HUDEP-2 (cell line): ENCODE measurements around the gene FBXL15.

Experiments used
- DNase-seq, 76 experiments: peaks; one replicate each; lab custom pipeline; 2025; ENCODE audit not compliant: unreplicated experiment in 76 of 76; lab: John Stamatoyannopoulos, UW

Gene FBXL15, protein sequence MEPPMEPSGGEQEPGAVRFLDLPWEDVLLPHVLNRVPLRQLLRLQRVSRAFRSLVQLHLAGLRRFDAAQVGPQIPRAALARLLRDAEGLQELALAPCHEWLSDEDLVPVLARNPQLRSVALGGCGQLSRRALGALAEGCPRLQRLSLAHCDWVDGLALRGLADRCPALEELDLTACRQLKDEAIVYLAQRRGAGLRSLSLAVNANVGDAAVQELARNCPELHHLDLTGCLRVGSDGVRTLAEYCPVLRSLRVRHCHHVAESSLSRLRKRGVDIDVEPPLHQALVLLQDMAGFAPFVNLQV

DNA sequence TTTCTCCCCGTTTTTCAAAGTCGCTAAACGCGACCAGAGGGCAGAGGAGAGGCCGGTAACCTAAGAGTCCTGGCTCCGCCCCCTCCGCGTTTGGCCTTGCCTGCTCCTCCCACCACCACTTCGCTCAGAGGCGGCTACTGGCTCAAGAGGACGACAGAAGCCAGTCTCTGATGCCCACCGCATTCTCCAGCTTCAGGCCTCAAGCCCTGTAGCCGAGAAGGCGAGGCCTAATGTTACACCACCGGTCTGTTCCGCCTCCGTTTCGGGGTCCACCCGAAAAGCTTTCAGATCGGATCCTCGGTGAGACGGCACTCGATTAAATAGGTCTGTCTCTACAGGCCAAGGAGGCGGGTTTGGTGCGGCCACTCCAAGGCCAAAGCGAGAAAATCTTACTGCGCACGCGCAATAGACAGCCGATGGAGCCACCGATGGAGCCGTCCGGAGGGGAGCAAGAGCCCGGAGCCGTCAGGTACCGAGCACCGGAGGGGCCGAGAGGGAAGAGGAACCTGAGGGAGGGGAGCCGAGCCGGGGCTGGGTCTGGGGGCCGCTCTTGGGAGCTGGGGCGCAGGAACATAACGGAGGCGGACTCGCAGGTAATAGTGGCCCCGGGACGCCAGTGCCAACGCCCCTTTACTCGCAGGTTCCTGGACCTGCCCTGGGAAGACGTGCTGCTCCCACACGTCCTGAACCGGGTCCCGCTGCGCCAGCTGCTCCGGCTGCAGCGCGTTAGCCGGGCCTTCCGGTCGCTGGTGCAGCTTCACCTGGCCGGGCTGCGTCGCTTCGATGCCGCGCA, at the start of gene FBXL15:
TSS of gene FBXL15 (plus strand) at position 123 of the 793 bp plus-strand sequence. CDS start at position 417, 294 bp downstream.
- peak; percentile 20 to 99 (median 92) for DNase-seq

DNA sequence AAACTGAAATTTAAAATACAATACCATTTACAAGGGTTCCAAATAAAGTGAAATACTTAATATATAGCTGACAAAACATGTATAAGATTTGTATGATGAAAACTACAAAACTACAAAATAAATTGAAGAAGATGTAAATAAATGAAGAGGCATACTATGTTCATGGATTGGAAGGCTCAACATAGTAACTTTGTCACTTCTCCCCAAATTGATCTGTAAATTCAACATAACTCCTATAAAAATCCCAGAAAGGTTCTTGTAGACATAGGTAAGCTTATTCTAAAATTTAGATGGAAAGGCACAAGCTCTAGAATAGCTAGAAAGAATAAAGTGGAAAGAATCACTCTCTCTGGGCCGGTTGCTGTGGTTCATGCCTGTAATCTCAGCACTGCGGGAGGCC, 49.3 kb upstream of the FBXL15 start:
- no peak for DNase-seq

DNA sequence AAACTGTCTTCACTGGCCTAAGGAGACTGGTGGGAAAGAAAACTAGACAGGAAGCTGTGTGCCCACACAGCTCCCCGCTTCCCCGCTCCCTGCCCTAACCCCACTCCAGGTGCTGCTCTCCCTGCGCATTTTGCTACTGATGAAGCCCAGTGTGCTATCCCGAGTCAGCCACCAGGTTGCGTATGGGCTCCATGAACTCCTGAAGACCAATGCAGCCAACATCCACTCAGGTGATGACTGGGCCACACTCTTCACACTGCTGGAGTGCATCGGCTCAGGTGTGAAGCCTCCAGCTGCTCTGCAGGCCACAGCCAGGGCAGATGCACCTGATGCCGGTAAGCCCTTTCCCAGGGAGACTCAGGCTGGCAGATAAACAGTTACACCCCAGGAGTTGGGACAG, 45.4 kb upstream of the FBXL15 start:
- peak in 1 of 76 experiments; percentile 2 for DNase-seq

DNA sequence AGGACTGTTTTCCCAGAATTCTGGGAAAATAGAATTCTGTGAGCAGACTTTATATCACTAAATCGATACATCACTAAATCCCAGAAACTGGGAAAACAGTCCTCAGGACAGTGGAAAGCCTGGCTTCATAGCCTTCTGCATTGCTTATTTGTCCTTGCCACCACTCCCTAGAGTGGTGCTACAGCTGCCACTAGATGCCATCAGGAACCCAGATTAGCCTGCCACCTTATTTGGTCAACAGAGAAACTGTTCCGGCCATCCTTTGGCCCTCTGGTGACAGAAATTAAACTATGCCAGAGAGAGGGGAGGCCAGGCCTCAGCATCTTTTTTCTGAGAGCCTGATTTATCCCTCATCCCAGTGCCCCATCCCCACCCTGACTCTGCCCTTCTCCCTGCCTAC, 44.8 kb upstream of the FBXL15 start:
- DNase-seq = no peak

DNA sequence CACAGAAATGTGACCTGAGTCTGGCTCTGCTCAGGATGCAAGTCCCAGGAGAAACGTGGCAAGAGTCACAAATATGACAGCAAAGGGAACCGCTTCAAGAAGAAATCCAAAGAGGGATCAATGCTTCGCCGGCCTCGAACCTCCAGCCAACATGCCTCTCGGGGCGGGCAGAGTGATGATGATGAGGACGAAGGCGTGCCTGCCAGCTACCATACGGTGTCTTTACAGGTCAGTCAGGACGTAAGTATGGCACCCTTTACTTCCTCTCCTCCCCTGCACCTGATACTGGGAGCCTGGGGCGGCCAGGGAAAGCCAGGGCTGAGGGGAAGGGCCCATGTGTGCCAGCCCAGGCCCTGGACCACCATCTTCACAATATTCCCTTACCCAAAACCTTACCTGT, 43.7 kb upstream of the FBXL15 start:
- no peak for DNase-seq

DNA sequence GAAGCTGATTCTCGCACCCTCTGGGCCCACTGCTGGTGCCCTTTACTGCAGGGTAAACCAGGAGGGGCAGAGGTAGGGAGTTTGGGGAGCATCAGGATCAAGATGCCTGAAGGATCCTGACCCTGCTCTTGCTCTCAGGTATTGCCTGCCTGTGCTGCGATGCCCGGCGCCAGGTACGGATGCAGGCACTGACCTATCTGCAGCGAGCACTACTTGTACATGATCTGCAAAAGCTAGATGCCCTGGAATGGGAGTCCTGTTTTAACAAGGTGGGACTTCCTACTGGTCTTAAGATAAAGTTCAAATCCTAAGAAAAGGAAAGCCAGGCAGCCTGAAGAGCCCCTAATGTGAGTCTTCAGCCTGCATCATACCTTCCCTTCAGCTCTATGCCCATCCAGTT, 41.3 kb upstream of the FBXL15 start:
- no peak for DNase-seq

DNA sequence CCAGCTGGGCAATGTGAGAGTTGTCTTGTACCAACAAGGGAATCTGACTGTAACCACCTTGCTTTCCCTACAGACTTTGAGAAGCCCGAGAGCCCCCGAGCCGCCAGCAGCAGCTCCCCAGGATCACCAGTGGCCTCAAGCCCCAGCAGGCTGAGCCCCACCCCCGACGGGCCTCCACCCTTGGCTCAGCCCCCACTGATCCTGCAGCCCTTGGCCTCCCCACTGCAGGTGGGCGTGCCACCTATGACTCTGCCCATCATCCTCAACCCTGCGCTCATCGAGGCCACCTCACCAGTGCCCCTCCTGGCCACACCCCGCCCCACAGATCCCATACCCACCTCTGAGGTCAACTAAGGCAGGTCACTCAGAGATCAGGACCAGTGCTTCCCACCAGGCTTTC, 38.7 kb upstream of the FBXL15 start:
- no peak for DNase-seq

DNA sequence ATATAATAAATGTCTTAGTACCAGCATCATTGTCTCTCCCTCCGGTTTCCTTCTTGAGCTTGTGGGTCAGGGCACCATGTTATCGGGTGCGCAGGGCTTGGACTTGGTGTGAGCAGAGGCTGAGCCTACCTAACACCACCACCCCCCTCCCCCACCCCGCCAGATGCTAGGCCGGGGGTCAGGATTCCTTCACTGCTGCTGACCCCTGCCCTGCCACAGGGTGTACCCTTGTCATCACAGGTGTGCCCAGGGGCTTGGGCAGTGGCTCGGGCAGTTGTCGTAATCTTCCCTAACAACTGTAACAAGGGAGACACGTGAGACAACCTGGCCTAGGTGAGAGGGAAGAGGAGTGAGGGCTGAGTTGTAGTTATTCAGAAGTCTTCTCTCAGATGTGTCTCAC, 37.8 kb upstream of the FBXL15 start:
- DNase-seq = no peak

DNA sequence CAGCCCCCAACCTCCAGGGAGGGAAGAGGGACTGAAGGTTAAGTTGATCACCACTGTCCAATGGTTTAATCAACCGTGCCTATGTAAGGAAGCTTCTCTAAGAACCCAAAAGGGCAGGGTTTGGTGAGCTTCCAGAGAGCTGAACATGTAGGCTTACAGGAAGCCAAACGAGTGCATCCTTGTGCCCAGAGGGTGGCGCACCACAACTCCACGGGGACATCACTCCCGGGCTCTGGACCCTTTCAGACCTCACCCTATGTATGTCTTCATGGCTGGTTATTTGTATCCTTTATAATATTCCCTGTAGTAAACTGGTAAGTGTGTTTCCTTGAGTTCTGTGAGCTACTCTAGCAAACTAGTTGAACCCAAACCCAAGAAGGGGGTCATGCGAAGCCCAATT, 36.6 kb upstream of the FBXL15 start:
- DNase-seq = peak in 6 of 76 experiments; percentile 6 to 15 (median 8)

DNA sequence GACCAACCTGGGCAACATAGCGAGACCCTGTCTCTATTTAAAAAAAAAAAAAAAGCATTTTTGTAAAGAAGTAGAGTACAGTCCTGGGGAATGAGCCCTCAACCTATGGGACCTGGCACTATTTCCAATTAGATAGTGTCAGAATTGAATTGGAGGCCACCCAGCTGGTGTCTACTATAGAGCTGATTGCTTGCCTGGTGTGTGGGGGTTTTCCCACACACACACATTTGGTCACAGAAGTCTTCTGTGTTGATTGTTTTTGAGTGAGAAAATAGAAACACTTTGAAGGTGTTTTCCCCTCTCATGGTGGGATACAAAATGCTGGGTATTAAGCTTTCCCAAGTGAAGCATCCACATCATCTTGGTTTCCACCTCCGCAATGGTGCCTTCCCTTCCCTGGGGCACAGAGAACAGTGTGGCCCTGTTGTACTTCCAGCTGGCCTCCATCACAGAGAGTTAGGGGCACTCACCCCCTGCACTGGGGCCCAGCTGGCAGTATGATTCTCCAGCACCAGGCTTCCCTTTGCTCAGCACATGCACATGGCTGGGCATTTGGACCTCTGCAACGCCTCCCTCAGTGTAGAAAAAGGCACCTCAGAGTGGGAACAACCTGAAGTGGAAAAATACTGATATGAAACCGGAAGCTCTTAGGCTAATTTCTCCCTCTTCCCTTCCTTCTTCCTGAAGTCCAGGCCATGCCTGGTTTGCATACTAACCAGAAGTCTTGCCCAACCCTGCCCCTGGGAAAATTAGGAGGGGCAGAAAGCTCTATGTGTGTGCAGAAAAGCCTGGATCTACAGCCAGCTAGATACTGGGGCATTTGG, 35.8 kb upstream of the FBXL15 start:
- DNase-seq = no peak

DNA sequence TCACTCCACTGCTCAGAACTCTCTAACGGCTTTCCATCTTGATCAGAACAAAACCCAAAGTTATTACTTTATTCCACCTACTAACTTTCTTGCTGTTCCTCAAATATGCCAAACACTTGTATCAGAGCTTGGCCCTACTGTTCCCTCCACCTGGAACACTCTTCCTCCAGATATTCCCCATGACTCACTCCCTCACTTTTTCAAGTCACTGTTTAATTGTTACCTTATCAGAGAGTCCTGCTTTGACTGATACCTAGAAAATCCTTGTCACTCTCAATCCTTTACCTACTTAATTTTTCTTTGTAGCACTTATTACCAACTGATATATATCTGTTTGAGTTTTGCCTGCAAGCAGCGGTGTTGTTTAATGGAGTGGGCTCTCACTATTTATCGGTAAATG, 30.7 kb upstream of the FBXL15 start:
- no peak for DNase-seq

DNA sequence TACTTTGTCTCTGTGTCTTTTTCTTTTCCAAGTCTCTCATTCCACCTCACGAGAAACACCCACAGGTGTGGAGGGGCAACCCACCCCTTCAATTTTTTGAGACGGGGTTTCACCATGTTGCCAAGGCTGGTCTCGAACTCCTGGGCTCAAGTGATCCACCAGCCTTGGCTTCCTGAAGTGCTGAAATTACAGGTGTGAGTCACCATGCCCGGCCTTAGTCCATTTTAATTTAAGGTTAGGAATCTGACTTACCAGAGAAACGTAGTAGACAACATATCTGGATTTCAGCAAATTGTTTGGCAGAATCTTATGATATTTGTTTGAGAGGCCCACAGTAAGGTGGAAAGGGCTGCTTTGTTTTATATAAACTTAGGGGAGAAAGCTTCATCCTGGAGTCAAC, 28.3 kb upstream of the FBXL15 start:
- no peak for DNase-seq

DNA sequence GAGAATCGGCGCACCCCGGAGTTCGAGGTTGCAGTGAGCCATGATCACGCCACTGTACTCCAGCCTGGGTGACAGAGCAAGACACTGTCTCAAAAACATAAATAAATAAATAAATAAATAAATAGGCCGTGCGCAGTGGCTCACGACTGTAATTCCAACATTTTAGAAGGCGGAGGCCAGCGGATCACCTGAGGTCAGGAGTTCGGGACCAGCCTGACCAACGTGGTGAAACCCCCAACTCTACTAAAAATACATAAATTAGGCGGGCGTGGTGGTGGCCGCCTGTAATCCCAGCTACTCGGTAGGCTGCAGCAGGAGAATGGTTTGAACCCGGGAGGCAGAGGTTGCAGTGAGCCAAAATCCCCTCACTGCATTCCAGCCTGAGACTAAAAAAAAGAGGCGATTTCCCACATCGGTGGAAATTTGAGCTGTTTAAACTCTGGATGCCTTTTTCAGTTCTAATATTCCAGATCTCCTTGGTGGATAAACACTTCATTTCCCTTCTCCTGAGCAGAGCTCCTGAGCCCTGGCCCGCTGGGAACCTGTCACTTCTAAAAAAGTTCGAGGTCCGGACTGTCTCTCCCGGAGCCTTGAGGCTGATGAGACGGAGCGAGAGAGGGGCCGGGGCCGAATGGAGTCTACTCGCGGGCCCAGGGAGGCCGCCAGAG, 27.1 kb upstream of the FBXL15 start:
- no peak for DNase-seq

DNA sequence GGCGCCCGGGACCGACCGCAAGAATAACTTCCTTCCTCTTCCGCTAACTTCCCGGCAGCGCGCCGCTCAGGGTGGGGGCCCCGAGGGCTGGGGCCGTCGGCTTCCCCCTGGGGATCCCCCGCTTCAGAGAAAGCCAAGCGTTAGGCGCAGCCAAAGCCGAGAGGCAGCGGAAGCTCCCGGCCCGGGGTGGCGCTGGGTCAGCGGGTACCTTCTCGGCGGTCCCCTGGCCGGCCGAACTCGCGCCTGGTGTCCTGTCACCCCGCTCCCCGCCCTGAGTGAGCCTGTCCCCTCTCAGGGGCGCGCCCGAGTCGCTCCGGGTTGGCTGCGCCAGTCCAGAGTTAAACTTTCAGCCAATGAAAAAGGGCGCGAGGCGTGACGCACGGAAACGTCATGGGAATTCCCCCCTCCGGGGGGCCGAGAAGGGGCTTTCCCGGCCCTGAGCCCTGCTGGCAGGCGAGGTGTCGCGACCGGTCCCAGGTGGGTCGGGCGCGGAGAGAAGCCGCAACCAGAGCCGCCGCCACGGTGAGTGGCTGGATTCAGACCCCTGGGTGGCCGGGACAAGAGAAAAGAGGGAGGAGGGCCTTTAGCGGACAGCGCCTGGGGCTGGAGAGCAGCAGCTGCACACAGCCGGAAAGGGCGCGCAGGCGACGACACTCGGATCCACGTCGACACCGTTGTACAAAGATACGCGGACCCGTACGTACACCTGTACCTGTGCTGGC, 26.4 kb upstream of the FBXL15 start:
- peak in 74 of 76 experiments; percentile 22 to 99 (median 84) for DNase-seq

DNA sequence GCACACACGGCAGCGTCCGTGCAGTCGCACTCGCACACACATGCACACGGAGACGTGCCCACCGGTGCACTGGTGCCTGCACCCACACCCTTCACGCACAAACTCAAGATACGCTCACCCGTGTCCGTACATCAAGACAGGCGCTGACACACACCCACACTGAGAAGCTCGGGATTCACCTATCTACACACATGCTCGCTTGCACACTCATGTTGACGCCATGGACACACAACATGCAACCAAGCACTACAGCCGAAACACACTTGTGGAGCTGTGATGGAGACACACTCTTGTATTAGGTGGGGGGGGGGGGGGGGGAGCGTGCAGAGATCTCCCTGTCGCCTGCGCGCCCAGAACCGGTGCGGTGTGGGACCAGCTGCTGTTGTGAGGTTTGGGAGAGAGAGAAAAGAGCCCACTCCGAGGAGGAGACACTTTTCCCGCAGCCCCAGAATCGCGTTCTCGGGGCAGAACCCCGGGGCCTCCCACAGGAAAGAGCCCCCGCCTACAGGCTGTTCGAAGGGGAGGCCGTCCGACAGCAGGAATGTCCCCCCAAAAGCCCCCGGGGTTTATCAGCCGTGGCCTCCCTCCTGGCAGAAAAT, 25.7 kb upstream of the FBXL15 start:
- no peak for DNase-seq

DNA sequence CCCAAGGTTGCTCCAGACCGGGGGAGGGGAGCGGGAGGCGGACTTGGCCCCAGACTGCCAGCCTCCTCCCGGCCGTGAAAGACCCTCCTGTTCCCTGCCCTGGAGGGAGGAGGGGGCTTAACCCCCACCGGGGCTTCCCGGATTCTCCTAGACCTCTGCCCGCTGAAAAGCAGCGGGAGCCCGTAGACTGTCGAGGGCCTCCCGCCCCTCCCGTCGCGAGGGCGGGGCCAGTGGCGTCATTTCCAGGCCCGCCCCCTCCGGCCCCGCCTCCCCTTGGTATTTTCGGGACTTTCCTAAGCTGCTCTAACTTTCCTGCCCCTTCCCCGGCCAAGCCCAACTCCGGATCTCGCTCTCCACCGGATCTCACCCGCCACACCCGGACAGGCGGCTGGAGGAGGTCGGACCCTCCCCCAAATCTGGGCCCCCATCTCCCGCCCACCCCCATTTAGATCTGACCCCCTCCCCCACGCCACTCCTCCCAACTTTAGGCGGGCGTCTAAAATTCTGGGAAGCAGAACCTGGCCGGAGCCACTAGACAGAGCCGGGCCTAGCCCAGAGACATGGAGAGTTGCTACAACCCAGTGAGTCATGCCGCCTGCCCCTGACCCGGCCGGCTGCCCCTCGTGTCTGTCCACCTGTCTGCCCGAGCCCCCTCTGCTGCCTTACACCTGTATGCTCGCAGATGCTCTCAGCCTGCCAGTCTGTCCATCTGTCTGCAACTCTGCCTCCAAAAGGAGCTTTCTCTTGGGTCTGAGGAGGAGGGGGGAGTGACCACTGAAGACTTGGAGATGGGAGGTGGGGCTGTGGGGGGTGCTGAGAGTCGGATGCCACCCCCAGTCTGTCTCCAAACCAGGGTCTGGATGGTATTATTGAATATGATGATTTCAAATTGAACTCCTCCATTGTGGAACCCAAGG, 25.0 kb upstream of the FBXL15 start, which contains the start of gene NFKB2:
TSS of gene NFKB2 (plus strand) at position 306 of the 917 bp plus-strand sequence. CDS start at position 561, 255 bp downstream.
- DNase-seq = peak in 60 of 76 experiments; percentile 4 to 74 (median 54)

DNA sequence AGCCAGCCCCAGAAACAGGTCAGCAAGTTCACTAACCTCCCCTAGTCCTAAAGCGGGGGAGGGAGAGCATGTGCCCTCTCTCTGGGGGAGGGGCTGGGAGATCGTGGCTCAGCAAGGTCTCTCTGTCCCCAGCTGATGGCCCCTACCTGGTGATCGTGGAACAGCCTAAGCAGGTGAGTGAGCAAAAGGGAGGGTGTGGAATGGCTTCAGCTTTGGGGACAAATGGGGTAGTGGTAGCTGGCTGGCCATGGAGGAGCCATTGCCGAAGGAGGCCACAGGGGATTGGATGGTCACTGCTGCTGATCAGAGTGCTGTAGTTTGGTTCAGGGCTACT, 24.4 kb upstream of the FBXL15 start:
- DNase-seq = no peak

DNA sequence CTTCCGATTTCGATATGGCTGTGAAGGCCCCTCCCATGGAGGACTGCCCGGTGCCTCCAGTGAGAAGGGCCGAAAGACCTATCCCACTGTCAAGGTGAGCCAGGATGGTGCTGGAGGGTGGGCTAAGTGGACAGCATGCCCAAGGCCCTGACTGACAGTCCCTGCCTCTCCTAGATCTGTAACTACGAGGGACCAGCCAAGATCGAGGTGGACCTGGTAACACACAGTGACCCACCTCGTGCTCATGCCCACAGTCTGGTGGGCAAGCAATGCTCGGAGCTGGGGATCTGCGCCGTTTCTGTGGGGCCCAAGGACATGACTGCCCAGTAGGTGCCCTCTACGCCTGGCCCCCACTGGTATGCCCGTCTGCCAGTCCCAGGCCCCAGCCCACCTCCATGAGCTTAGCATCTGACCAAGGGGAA, 23.9 kb upstream of the FBXL15 start:
- no peak for DNase-seq
